AG10803 (cell line): ENCODE results near the gene SLC25A22.
A peak's percentile ranks its signal among the peaks of the same experiment; 100 is the strongest.

Source experiments
- DNase-seq: peaks from one replicate; pipeline ENCODE4 v3.0.0; 2010; ENCODE audit warnings: low read depth
- H3K4me3 ChIP-seq: 2 replicates; pipeline ENCODE4 v1.5.1; 2011; ENCODE audit warnings: mild to moderate bottlenecking, low read length, control low read depth
- CTCF ChIP-seq: conservative IDR thresholded peaks from 2 replicates; pipeline ENCODE4 v1.5.1; 2011; ENCODE audit warnings: mild to moderate bottlenecking, low read length, control low read depth, inconsistent platforms

Gene SLC25A22

DNA sequence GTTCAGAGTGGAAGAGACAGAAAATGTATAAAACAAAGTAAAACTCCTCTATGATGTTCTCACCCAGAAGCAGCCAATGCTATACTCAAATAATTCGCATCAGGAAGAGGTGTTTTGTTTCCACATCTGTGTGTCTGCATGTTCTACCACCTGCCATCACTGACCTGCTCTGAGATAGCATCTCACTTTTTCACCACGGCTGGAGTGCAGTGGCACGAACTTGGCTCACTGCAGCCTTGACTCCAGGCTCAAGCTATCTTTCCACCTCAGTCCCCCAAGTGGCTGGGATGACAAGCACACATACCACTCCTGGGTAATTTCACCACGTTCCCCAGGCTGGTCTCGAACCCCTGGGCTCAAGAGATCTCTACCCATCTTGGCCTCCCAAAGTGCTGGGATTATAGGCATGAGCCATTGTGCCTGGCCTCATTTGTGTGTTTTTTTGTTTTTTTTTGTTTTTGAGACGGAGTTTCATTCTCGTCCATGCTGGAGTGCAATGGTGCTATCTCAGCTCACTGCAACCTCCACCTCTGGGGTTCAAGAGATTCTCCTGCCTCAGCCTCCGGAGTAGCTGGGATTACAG lies 36.5 kb downstream of the SLC25A22 start:
- no peak for TF ChIP-seq CTCF
- no peak overlapping the region for H3K4me3 ChIP-seq
- DNase-seq = no peak

DNA sequence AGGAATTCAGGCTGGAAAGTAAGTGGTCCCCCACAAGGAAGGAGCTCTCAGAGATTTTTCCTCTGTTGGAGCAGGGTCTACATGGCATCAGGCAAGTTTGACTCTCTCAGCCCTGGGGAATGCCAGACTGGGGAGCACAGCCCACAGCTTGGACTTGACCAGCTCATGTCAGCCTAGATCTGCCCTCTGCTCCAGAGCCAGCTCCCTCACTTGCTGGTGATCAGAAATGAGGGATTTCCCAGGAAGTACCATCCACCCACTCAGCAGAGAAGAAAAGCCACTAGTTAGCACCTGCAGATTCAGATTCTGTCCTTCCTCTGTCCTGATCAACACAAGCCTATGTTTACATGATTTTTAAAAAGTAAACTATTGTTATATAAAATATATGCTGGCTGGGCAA lies 37.8 kb downstream of the SLC25A22 start:
- DNase-seq = no peak
- TF ChIP-seq CTCF = no peak

DNA sequence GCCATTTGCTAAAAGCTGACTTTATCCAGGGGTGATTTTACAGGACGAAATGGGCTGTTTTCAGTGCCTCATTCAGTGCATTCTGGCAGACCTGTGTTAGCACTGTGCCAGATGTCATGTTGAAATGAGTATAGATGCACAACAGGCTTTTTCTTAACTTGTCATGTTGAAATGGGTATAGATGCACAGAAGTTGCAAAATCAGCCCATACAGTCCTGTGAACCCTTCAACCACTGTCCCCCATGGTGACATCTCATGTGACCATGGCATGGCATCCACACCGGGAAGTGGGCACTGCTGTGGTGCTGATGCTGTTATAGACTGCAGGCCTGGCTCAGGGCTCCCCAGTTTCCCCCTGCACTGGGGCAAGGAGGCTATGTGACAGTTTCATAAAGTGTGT lies 48.4 kb downstream of the SLC25A22 start:
- H3K4me3 ChIP-seq = no peak overlapping the region; the same call in 1 of the 2 replicates
- no peak for TF ChIP-seq CTCF
- DNase-seq = no peak

More for the DNA sequence above, 37.8 kb downstream of the SLC25A22 start:
- no peak overlapping the region for H3K4me3 ChIP-seq

DNA sequence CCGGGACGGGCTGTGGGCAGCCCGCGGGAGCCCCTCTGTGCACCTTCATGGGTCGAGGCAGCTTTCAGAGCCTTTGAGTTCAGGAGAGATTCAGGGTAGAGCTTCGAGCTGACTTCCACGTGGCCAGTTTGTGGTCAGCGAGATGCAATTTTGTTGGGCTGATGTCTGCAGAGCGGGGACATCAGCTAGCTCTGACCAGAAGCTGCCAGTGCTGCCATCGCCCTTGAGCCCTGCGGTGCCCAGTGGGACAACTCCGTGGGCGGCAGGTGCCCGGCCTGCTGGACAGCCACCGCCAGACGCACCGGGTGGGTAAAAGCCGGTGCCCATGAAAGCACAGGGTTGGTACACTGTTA lies 50.1 kb downstream of the SLC25A22 start:
- TF ChIP-seq CTCF = no peak
- peak overlapping the region; percentile 73 for H3K4me3 ChIP-seq
- DNase-seq = peak; percentile 40

DNA sequence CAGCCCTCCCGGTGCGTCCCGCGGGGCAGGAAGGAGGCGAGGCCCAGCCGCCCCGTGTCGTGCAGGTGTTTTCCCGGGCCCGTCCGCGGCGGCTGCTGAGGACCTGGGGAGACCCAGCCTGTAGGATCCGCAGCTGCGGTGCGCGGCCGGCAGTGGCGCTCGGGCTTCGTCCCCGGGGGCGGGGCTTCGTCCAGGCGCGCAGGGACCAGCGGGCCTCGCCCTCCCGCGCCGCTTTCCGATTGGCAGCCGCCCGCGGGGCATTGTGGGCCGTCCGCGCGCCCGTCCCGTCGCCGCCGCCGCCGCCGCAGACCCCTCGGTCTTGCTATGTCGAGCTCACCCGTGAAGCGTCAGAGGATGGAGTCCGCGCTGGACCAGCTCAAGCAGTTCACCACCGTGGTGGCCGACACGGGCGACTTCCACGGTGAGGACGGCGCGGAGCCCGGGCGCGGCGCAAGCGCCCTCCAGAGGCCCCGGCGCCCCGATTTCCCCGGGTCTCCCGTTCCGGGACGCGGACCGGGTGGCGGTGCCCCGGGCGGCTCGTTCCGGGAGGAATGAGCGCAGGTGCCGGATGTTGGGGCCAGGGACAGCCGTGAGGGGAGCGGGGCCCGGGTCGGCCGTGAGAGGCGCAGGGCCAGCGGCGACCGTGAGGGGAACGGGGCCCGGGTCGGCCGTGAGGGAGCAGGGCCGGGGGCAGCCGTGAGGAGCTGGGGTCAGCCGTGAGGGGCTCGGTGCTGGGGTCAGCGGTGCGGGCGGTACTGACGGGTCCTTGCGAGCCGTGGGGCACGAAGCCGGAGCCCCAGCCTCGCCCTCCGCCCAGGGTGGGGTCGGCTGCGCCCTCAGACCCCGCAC lies 50.7 kb downstream of the SLC25A22 start, which contains the start of gene TALDO1:
TSS of gene TALDO1 (plus strand) at position 307 of the 849 bp plus-strand sequence. CDS start at position 325, 18 bp downstream.
- peak; percentile 76 for DNase-seq
- TF ChIP-seq CTCF = no peak

GRCh38 chr11:746289-747157 lies 51.6 kb downstream of the SLC25A22 start:
- no peak for TF ChIP-seq CTCF
- no peak for DNase-seq
- H3K4me3 ChIP-seq = peak overlapping the region; percentile 64

More for the DNA sequence above, 50.7 kb downstream of the SLC25A22 start, which contains the start of gene TALDO1:
- peak within 1 kb of the TSS; percentile 73 for H3K4me3 ChIP-seq
